ENCODE data around the gene FAM90A26. TPM values are rescaled to one million over a fixed set of nuclear protein-coding genes. Genes with fewer than 3 reads are reported as not detected.

FAM90A26 gene
- total RNA-seq, result not detected in 2 replicates

GRCh38 chr4:9169791-9170459, at the start of gene FAM90A26:
TSS of gene FAM90A26 (plus strand) at chr4:9170409. CDS start at chr4:9173173, 2,764 bp downstream.

GRCh38 chr4:9210357-9210756, 40.1 kb downstream of the FAM90A26 start, which contains the start of gene USP17L10:
TSS of gene USP17L10 (plus strand) at chr4:9210657. CDS start at chr4:9210657, 0 bp downstream.

GRCh38 chr4:9215105-9215504, 44.9 kb downstream of the FAM90A26 start, which contains the start of gene USP17L11:
TSS of gene USP17L11 (plus strand) at chr4:9215405. CDS start at chr4:9215405, 0 bp downstream.

GRCh38 chr4:9219852-9220251, 49.6 kb downstream of the FAM90A26 start, which contains the start of gene USP17L12:
TSS of gene USP17L12 (plus strand) at chr4:9220152. CDS start at chr4:9220152, 0 bp downstream.

GRCh38 chr4:9224596-9224995, 54.4 kb downstream of the FAM90A26 start, which contains the start of gene USP17L13:
TSS of gene USP17L13 (plus strand) at chr4:9224896. CDS start at chr4:9224896, 0 bp downstream.

Other genes with a start within 250 kb of the FAM90A26 start
- not detected in 2 replicates for gene USP17L10, start 40.2 kb downstream of the FAM90A26 start, total RNA-seq
- not detected in 2 replicates for gene USP17L11, start 45.0 kb downstream of the FAM90A26 start, total RNA-seq
- gene USP17L12, start 49.7 kb downstream of the FAM90A26 start, total RNA-seq, result not detected in 2 replicates
- gene USP17L13, start 54.5 kb downstream of the FAM90A26 start, total RNA-seq, result not detected in 2 replicates
- gene USP17L15, start 64.0 kb downstream of the FAM90A26 start, total RNA-seq, result not detected in 2 replicates
- not detected in 2 replicates for gene USP17L17, start 73.5 kb downstream of the FAM90A26 start, total RNA-seq
- not detected in 2 replicates for gene USP17L18, start 78.2 kb downstream of the FAM90A26 start, total RNA-seq
- gene USP17L19, start 83.0 kb downstream of the FAM90A26 start, total RNA-seq, result not detected in 2 replicates
- not detected in 2 replicates for gene USP17L20, start 87.7 kb downstream of the FAM90A26 start, total RNA-seq
- not detected in 2 replicates for gene USP17L21, start 92.5 kb downstream of the FAM90A26 start, total RNA-seq
- not detected in 2 replicates for gene USP17L22, start 97.2 kb downstream of the FAM90A26 start, total RNA-seq
- gene USP17L24, start 154.8 kb downstream of the FAM90A26 start, total RNA-seq, result not detected in 2 replicates
- not detected in 2 replicates for gene USP17L25, start 159.5 kb downstream of the FAM90A26 start, total RNA-seq
- gene USP17L26, start 164.2 kb downstream of the FAM90A26 start, total RNA-seq, result not detected in 2 replicates
- not detected in 2 replicates for gene USP17L5, start 169.0 kb downstream of the FAM90A26 start, total RNA-seq
- gene USP17L27, start 173.7 kb downstream of the FAM90A26 start, total RNA-seq, result not detected in 2 replicates
- gene USP17L28, start 178.5 kb downstream of the FAM90A26 start, total RNA-seq, result not detected in 2 replicates
- not detected in 2 replicates for gene USP17L29, start 183.2 kb downstream of the FAM90A26 start, total RNA-seq
- gene USP17L30, start 192.7 kb downstream of the FAM90A26 start, total RNA-seq, result not detected in 2 replicates

Data from thoracic aorta endothelial cell (primary cell).